ENCODE data around the gene IRS2. TPM values are rescaled to one million over a fixed set of nuclear protein-coding genes. Genes with fewer than 3 reads are reported as not detected.

Gene IRS2
- total RNA-seq, 2 experiments from 2014 or later, result 2.8 TPM

DNA sequence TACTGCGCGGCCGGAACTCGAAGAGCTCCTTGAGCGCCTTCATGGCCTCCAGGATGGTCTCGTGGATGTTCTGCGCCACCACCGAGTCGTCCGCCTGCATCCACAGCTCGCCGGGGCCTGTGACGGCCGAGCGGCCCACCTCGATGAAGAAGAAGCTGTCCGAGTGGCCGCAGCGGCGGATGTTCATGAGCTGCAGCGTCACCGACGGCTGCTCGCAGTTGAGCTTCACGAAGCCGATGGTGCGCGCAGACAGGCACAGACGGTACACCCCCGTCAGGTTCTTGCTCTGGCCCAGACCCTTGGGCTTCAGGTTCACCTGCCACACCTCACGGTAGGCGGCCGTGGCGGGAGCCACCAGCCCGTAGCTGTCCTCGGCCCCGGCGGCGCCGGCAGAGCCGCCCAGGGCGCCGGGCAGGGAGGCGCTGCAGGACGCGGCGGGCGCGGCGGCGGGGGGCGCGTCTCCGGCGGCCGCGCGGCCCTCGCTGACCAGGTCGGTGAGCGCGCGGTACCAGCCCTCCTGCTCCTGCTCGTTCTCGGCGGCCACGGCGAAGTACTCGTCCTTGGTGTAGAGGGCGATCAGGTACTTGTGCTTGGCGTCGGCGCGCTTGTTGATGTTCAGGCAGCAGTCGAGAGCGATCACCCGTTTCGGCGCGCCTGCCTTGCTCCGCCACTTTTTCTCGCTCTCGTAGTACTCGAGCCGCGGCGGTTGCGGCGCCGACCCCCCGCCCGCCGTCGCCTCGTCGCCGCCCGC lies 1.1 kb downstream of the IRS2 start:
- intact Hi-C loops (cut with micrococcal nuclease), result no loop called here
- Mint-ChIP-seq H3K36me3 (ENCODE audit: low read depth) (peaks cover 3% of the 10 kb centered on the region), H3K9me3 (no peaks in the 10 kb centered on the region), H3K27me3 (peaks cover 9% of the 10 kb centered on the region), H3K27ac (peak overlapping the region; percentile 25), H3K4me1 (ENCODE audit: low read depth) (peaks cover 18% of the 10 kb centered on the region), H3K4me3 (peak overlapping the region; percentile 64)
- ATAC-seq, result no peak
- DNase-seq, result peak; percentile 60
- ChIA-PET CTCF (interaction anchor here (0.8 to 1.3 kb wide), 9 partner anchors 21 to 870 kb away, joined by 3 to 8 read pairs (median 4); no protein-coding TSS in a partner anchor), POLR2A (interaction anchor here (0.6 kb wide), 1 partner anchor 27 kb away, joined by 5 read pairs; no protein-coding TSS in a partner anchor)
- TF ChIP-seq, protein P1, sequence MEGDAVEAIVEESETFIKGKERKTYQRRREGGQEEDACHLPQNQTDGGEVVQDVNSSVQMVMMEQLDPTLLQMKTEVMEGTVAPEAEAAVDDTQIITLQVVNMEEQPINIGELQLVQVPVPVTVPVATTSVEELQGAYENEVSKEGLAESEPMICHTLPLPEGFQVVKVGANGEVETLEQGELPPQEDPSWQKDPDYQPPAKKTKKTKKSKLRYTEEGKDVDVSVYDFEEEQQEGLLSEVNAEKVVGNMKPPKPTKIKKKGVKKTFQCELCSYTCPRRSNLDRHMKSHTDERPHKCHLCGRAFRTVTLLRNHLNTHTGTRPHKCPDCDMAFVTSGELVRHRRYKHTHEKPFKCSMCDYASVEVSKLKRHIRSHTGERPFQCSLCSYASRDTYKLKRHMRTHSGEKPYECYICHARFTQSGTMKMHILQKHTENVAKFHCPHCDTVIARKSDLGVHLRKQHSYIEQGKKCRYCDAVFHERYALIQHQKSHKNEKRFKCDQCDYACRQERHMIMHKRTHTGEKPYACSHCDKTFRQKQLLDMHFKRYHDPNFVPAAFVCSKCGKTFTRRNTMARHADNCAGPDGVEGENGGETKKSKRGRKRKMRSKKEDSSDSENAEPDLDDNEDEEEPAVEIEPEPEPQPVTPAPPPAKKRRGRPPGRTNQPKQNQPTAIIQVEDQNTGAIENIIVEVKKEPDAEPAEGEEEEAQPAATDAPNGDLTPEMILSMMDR (IDR thresholded peaks at IDR 0.05), result no peak

GRCh38 chr13:109784590-109785140 lies 1.7 kb downstream of the IRS2 start:
- ChIA-PET CTCF (interaction anchor here (0.8 to 1.3 kb wide), 9 partner anchors 20 to 869 kb away, joined by 3 to 8 read pairs (median 4); no protein-coding TSS in a partner anchor), POLR2A (interaction anchor here (0.6 kb wide), 1 partner anchor 26 kb away, joined by 5 read pairs; no protein-coding TSS in a partner anchor)
- H3K27me3 Mint-ChIP-seq, result peaks cover 6% of the 10 kb centered on the region
- intact Hi-C loops (cut with micrococcal nuclease), result no loop called here
- ATAC-seq, result peak; percentile 25
- no peak overlapping the region for H3K27ac Mint-ChIP-seq
- peak; percentile 69 for DNase-seq
- H3K36me3 Mint-ChIP-seq (ENCODE audit: low read depth), result peaks cover 3% of the 10 kb centered on the region
- H3K4me1 Mint-ChIP-seq (ENCODE audit: low read depth), result peaks cover 24% of the 10 kb centered on the region
- H3K9me3 Mint-ChIP-seq, result no peaks in the 10 kb centered on the region
- TF ChIP-seq, protein P1 (IDR thresholded peaks at IDR 0.05), result peak; percentile 42
- H3K4me3 Mint-ChIP-seq, result peak overlapping the region; percentile 64

GRCh38 chr13:109783815-109784589 lies 2.4 kb downstream of the IRS2 start:
- intact Hi-C loops (cut with micrococcal nuclease), result no loop called here
- CTCF ChIA-PET, result interaction anchor here (1.3 kb wide), 1 partner anchor 52 kb away, joined by 6 read pairs; no protein-coding TSS in a partner anchor
- Mint-ChIP-seq H3K9me3 (no peaks in the 10 kb centered on the region), H3K4me3 (no peak overlapping the region), H3K36me3 (ENCODE audit: low read depth) (peaks cover 3% of the 10 kb centered on the region), H3K4me1 (ENCODE audit: low read depth) (peaks cover 30% of the 10 kb centered on the region), H3K27ac (no peak overlapping the region), H3K27me3 (peaks cover 3% of the 10 kb centered on the region)
- TF ChIP-seq, protein P1 (IDR thresholded peaks at IDR 0.05), result no peak
- no peak for DNase-seq
- POLR2A ChIA-PET, result no interaction called here
- no peak for ATAC-seq

DNA sequence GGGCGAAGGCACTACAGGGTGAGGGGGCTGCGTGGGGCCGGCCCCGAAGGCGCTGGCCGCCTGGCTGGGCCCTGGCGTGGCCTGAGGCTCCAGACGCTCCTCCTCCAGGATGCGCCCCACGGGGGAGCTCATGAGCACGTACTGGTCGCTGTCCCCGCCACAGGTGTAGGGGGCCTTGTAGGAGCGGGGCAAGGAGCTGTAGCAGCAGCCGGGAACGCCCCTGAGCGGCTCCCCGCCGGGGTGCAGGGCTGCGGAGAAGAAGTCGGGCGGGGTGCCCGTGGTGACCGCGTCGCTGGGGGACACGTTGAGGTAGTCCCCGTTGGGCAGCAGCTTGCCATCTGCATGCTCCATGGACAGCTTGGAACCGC lies 3.0 kb downstream of the IRS2 start:
- Mint-ChIP-seq H3K27ac (no peak overlapping the region), H3K4me1 (ENCODE audit: low read depth) (peaks cover 31% of the 10 kb centered on the region), H3K9me3 (no peaks in the 10 kb centered on the region), H3K27me3 (peaks cover 1% of the 10 kb centered on the region), H3K36me3 (ENCODE audit: low read depth) (peaks cover 3% of the 10 kb centered on the region), H3K4me3 (no peak overlapping the region)
- CTCF ChIA-PET, result no interaction called here
- ATAC-seq, result no peak
- no peak for DNase-seq
- intact Hi-C loops (cut with micrococcal nuclease), result no loop called here
- TF ChIP-seq, protein P1 (IDR thresholded peaks at IDR 0.05), result no peak
- POLR2A ChIA-PET, result no interaction called here

Data from activated CD8-positive, alpha-beta T cell treated with anti-CD3 and anti-CD28 coated beads for 36 hours (primary cell).